ENCODE measurements around the gene CCDC17. TPM values are rescaled to one million over a fixed set of nuclear protein-coding genes. Genes with fewer than 3 reads are reported as not detected.

The CCDC17 gene
- total and polyA plus RNA-seq, 11 donors = 0.20 to 2.0 (median 0.93) TPM

GRCh38 chr1:45612941-45613579 lies 10.8 kb downstream of the CCDC17 start:
- H3K4me1 ChIP-seq = peaks cover 0 to 13% (median 0%) of the 10 kb centered on the region in 12 donors
- 82 to 88% (median 84%) methylated on average over 8 of the region's 8 CpGs for WGBS, 4 donors
- DNase-seq = no peak
- intact Hi-C loops (cut with DNase I) = no loop called here
- H3K9me3 ChIP-seq = no peaks in the 10 kb centered on the region
- no peaks in the 10 kb centered on the region for H3K27me3 ChIP-seq
- H3K4me3 ChIP-seq = no peak overlapping the region
- no peak for ATAC-seq
- H3K36me3 ChIP-seq = peaks cover 0 to 94% (median 78%) of the 10 kb centered on the region in 9 donors
- no peak for TF ChIP-seq POLR2A (IDR thresholded peaks at IDR 0.05)
- TF ChIP-seq CTCF (IDR thresholded peaks at IDR 0.05) = no peak
- H3K27ac ChIP-seq = no peak overlapping the region

GRCh38 chr1:45610589-45611226 lies 13.1 kb downstream of the CCDC17 start:
- TF ChIP-seq CTCF (IDR thresholded peaks at IDR 0.05) = no peak
- no peak for TF ChIP-seq POLR2A (IDR thresholded peaks at IDR 0.05)
- H3K4me1 ChIP-seq = peaks cover 0 to 33% (median 0%) of the 10 kb centered on the region in 12 donors
- DNase-seq (no peak), ATAC-seq (no peak)
- no peaks in the 10 kb centered on the region for H3K27me3 ChIP-seq
- intact Hi-C loops (cut with DNase I) = no loop called here
- no peaks in the 10 kb centered on the region for H3K9me3 ChIP-seq
- peaks cover 0 to 84% (median 76%) of the 10 kb centered on the region in 9 donors for H3K36me3 ChIP-seq
- H3K27ac ChIP-seq = no peak overlapping the region
- WGBS, 4 donors = 97 to 98% (median 97%) methylated on average over 10 of the region's 10 CpGs
- no peak overlapping the region for H3K4me3 ChIP-seq

- 73 to 85% (median 80%) methylated on average over 5 of the region's 5 CpGs for WGBS, 4 donors
- H3K9me3 ChIP-seq = no peaks in the 10 kb centered on the region
- ATAC-seq = peak in 1 of 4 donors; percentile 42
- intact Hi-C loops (cut with DNase I) = no loop called here
- H3K27ac ChIP-seq = peak overlapping the region in 2 of 12 donors; percentile 19 to 83
- H3K4me1 ChIP-seq = peaks cover 0 to 33% (median 0%) of the 10 kb centered on the region in 12 donors
- peak overlapping the region in 1 of 12 donors; percentile 33 for H3K4me3 ChIP-seq
- TF ChIP-seq CTCF (IDR thresholded peaks at IDR 0.05) = no peak
- TF ChIP-seq POLR2A (IDR thresholded peaks at IDR 0.05) = no peak
- no peak for DNase-seq
- H3K27me3 ChIP-seq = no peaks in the 10 kb centered on the region
- peaks cover 0 to 82% (median 71%) of the 10 kb centered on the region in 9 donors for H3K36me3 ChIP-seq
Observed at GRCh38 chr1:45608175-45609156, 15.4 kb downstream of the CCDC17 start.

Measured in heart left ventricle (tissue), 16 donors.